Measurements from ENCODE around the gene RNF115. TPM values are rescaled to one million over a fixed set of nuclear protein-coding genes. Genes with fewer than 3 reads are reported as not detected.

The RNF115 gene
- total and polyA plus RNA-seq, 11 donors = 20.5 to 76.5 (median 51.2) TPM

DNA sequence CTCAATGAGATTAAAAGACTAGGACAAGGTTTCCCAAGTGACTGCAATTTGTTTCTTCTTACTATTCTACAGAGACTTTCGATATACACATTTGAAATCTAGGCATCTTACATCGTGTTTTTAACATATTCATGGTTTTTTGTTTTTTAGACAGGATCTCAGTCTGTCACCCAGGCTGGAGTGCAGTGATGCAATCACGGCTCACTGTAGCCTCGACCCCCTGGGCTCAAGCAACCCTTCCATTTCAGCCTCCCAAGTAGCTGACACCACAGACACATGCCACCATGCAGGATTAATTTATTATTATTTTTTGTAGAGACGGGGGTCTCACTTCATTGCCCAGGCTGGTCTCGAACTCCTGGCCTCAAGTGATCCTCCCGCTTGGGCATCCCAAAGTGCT lies 118.3 kb downstream of the RNF115 start:
- H3K36me3 ChIP-seq = no peaks in the 10 kb centered on the region
- DNase-seq (no peak), ATAC-seq (no peak)
- intact Hi-C loops (cut with DNase I) = no loop called here
- H3K27me3 ChIP-seq = no peaks in the 10 kb centered on the region
- no peaks in the 10 kb centered on the region for H3K9me3 ChIP-seq
- no peaks in the 10 kb centered on the region for H3K4me1 ChIP-seq
- TF ChIP-seq POLR2A (IDR thresholded peaks at IDR 0.05) (no peak), CTCF (IDR thresholded peaks at IDR 0.05) (no peak)
- H3K4me3 ChIP-seq = no peak overlapping the region
- WGBS, 4 donors = 85 to 92% (median 90%) methylated on average over 7 of the region's 7 CpGs
- no peak overlapping the region for H3K27ac ChIP-seq

- DNase-seq (no peak), ATAC-seq (no peak)
- WGBS, 4 donors = 85 to 92% (median 90%) methylated on average over 7 of the region's 7 CpGs
Observed at GRCh38 chr1:145702826-145703225, 121.1 kb downstream of the RNF115 start.

GRCh38 chr1:145702052-145702451 lies 121.8 kb downstream of the RNF115 start:
- Histone ChIP-seq H3K9me3 (no peaks in the 10 kb centered on the region), H3K36me3 (no peaks in the 10 kb centered on the region), H3K27me3 (no peaks in the 10 kb centered on the region), H3K4me1 (no peaks in the 10 kb centered on the region), H3K27ac (no peak overlapping the region), H3K4me3 (no peak overlapping the region)
- DNase-seq (no peak), ATAC-seq (no peak)
- TF ChIP-seq CTCF (IDR thresholded peaks at IDR 0.05) = no peak
- TF ChIP-seq POLR2A (IDR thresholded peaks at IDR 0.05) = no peak
- intact Hi-C loops (cut with DNase I) = no loop called here
- 60 to 67% (median 67%) methylated on average over 2 of the region's 2 CpGs for WGBS, 4 donors

More at GRCh38 chr1:145702826-145703225, 121.1 kb downstream of the RNF115 start:
- Histone ChIP-seq H3K27me3 (no peaks in the 10 kb centered on the region), H3K36me3 (no peaks in the 10 kb centered on the region), H3K4me1 (no peaks in the 10 kb centered on the region), H3K4me3 (no peak overlapping the region), H3K9me3 (no peaks in the 10 kb centered on the region), H3K27ac (no peak overlapping the region)
- intact Hi-C loops (cut with DNase I) = no loop called here
- TF ChIP-seq POLR2A (IDR thresholded peaks at IDR 0.05) (no peak), CTCF (IDR thresholded peaks at IDR 0.05) (no peak)

DNA sequence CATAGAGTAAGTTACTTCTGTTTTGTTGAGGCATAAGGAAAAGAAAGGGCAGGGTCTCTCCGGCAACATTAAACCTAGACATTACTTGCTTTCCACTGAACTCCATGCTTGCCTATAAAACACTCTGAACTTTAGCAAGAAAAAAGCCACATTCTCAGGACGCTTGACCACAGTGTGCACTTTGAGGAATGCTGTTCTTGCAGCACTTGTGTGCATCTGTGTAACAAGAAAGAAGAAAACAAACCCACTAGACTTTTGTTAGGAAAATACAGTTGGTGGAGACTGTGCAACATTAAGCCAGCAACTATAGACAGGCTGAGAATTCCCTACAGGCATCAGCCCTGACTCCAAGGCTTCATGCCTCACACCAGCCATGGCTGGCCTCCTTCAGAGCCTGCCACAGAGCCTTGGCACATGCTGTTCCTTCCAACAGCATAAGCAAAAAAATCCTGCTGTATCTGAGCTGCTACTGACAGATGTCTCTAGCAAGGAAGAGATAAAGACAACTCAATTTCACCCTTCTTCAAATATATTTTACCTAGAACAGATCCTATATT lies 122.5 kb downstream of the RNF115 start:
- ATAC-seq = no peak
- H3K27me3 ChIP-seq = no peaks in the 10 kb centered on the region
- no peak overlapping the region for H3K27ac ChIP-seq
- H3K4me1 ChIP-seq = no peaks in the 10 kb centered on the region
- H3K9me3 ChIP-seq = no peaks in the 10 kb centered on the region
- TF ChIP-seq CTCF (IDR thresholded peaks at IDR 0.05) = no peak
- no peak for TF ChIP-seq POLR2A (IDR thresholded peaks at IDR 0.05)
- intact Hi-C loops (cut with DNase I) = no loop called here
- no peak overlapping the region for H3K4me3 ChIP-seq
- 86 to 91% (median 88%) methylated on average over 2 of the region's 2 CpGs for WGBS, 4 donors
- no peak for DNase-seq
- H3K36me3 ChIP-seq = no peaks in the 10 kb centered on the region
